Neuron (in vitro differentiated cells): Measurements from ENCODE around the gene GM2A.

ENCODE experiments used
- H2AFZ ChIP-seq: one replicate; pipeline ENCODE4 v1.6.1; 2013; ENCODE audit warnings: low read depth, mild to moderate bottlenecking, inconsistent platforms, low read length, moderate library complexity
- H3K27me3 ChIP-seq: one replicate; pipeline ENCODE4 v1.6.1; 2013; ENCODE audit warnings: low read length; ENCODE audit not compliant: insufficient read depth
- H3K36me3 ChIP-seq: one replicate; pipeline ENCODE4 v1.6.1; 2013; ENCODE audit warnings: low read length; ENCODE audit not compliant: insufficient read depth
- H3K4me1 ChIP-seq: one replicate; pipeline ENCODE4 v1.6.1; 2013; ENCODE audit warnings: low read length; ENCODE audit not compliant: insufficient read depth
- H3K4me3 ChIP-seq: 2 replicates; pipeline ENCODE4 v1.5.1; 2013; ENCODE audit warnings: mild to moderate bottlenecking, low read length, moderate library complexity
- H3K9me3 ChIP-seq: one replicate; pipeline ENCODE4 v1.6.1; 2013; ENCODE audit warnings: low read length

Gene GM2A

GRCh38 chr5:151315998-151316597 is 63.1 kb downstream of the GM2A start:
- no peak overlapping the region for H3K4me3 ChIP-seq
- no peaks in the 10 kb centered on the region for H3K4me1 ChIP-seq
- H3K36me3 ChIP-seq: no peaks in the 10 kb centered on the region
- no peaks in the 10 kb centered on the region for H3K27me3 ChIP-seq
- no peaks in the 10 kb centered on the region for H3K9me3 ChIP-seq
- H2AFZ ChIP-seq: no peak overlapping the region

GRCh38 chr5:151317871-151318270 is 64.9 kb downstream of the GM2A start:
- Histone ChIP-seq H3K9me3 (no peaks in the 10 kb centered on the region), H3K4me1 (peaks cover 5% of the 10 kb centered on the region), H2AFZ (no peak overlapping the region), H3K27me3 (no peaks in the 10 kb centered on the region), H3K36me3 (no peaks in the 10 kb centered on the region), H3K4me3 (no peak overlapping the region)

DNA sequence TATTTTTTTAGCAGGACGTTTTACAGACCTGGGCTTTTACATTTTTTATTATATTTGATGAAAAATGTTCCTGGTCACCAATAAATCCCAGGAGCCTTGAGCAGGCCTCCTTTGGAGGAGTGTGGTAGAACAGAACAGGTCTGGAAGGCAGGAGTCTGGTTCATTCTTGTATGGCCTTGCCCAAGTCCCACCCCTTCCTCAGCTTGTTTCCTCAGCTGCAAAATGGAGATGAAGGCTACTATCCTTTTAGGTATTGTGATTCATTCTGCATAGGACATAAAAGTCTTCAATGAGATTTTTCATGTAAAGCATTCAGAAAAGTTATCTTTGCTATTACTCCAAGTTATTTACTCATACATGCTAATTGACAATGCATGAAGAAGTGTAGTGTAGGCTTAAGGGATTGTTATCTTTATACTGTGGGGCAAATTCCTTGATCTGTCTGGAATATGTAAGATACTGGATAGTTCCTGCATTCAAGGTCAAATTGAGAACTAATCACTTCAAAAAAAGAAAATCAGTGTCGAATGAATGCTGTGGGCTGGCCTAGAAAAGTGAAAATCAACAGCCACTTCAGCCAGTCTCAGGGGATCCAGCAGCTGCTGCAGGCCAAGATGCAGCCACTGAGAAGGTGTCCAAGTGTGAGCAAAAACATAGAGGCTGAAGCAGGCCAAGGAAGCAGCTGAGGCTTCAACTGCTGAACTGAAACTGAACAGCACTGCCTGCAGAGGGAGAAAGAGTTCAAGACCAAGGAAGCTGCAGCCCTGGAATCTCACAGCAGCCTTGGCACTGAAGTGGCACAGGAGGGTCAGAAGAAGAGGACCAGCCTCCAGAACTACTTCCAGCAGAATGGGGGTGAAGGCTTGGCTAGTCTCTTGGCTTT is 66.1 kb downstream of the GM2A start:
- H3K9me3 ChIP-seq: no peaks in the 10 kb centered on the region
- peaks cover 5% of the 10 kb centered on the region for H3K4me1 ChIP-seq
- no peaks in the 10 kb centered on the region for H3K27me3 ChIP-seq
- H3K4me3 ChIP-seq: no peak overlapping the region
- no peak overlapping the region for H2AFZ ChIP-seq
- H3K36me3 ChIP-seq: no peaks in the 10 kb centered on the region
